MM.1S (cell line): ENCODE results near the gene GINS2.

Experiments
- CTCF ChIP-seq: fragments of 300-600 bp; sonication (generic); IDR thresholded peaks from 2 replicates; pipeline ENCODE4 v1.5.1; 2016; ENCODE audit warnings: antibody characterized with exemption, low read length, mixed read lengths
- EZH2 ChIP-seq: fragments of 300-600 bp; sonication (generic); optimal IDR thresholded peaks from 2 replicates; pipeline ENCODE3; 2017; ENCODE audit warnings: low read depth, mild to moderate bottlenecking, antibody characterized with exemption, low read length, mixed read lengths
- EZH2phosphoT487 ChIP-seq: fragments of 300-600 bp; sonication (generic); IDR thresholded peaks from 2 replicates; pipeline ENCODE4 v1.6.1; 2018; ENCODE audit warnings: antibody characterized with exemption, low read length

- TF ChIP-seq EZH2, result no peak
- no peak for TF ChIP-seq CTCF
- TF ChIP-seq EZH2phosphoT487, result no peak
Measured at GRCh38 chr16:85731179-85731578, 42.4 kb upstream of the GINS2 start.
